ENCODE measurements around the gene TFB2M. TPM values are rescaled to one million over a fixed set of nuclear protein-coding genes. Genes with fewer than 3 reads are reported as not detected.

TFB2M gene
- total RNA-seq, 1 donor from 2014 or later, result 6.5 TPM

- DNase-seq, result no peak
- no peak overlapping the region for H3K27ac Mint-ChIP-seq (ENCODE audit: unreplicated experiment)
- peaks cover 12% of the 10 kb centered on the region for H3K27me3 Mint-ChIP-seq (ENCODE audit: unreplicated experiment)
- TF ChIP-seq CTCF (IDR thresholded peaks at IDR 0.05; ENCODE audit: partially characterized antibody, unreplicated experiment), result no peak
- no peak overlapping the region for H3K4me3 Mint-ChIP-seq (ENCODE audit: unreplicated experiment)
- H3K36me3 Mint-ChIP-seq (ENCODE audit: unreplicated experiment), result peaks cover 6% of the 10 kb centered on the region
- peaks cover 16% of the 10 kb centered on the region for H3K9me3 Mint-ChIP-seq (ENCODE audit: unreplicated experiment)
- H3K4me1 Mint-ChIP-seq (ENCODE audit: low read depth, unreplicated experiment), result no peaks in the 10 kb centered on the region
Observed at GRCh38 chr1:246517391-246517790, 48.7 kb downstream of the TFB2M start.

GRCh38 chr1:246516126-246516525 lies 49.9 kb downstream of the TFB2M start:
- Mint-ChIP-seq H3K36me3 (ENCODE audit: unreplicated experiment) (peaks cover 6% of the 10 kb centered on the region), H3K27ac (ENCODE audit: unreplicated experiment) (no peak overlapping the region), H3K9me3 (ENCODE audit: unreplicated experiment) (peaks cover 13% of the 10 kb centered on the region), H3K27me3 (ENCODE audit: unreplicated experiment) (peaks cover 12% of the 10 kb centered on the region), H3K4me3 (ENCODE audit: unreplicated experiment) (no peak overlapping the region), H3K4me1 (ENCODE audit: low read depth, unreplicated experiment) (no peaks in the 10 kb centered on the region)
- no peak for TF ChIP-seq CTCF (IDR thresholded peaks at IDR 0.05; ENCODE audit: partially characterized antibody, unreplicated experiment)
- no peak for DNase-seq

- Mint-ChIP-seq H3K36me3 (ENCODE audit: unreplicated experiment) (peaks cover 6% of the 10 kb centered on the region), H3K27me3 (ENCODE audit: unreplicated experiment) (peaks cover 12% of the 10 kb centered on the region), H3K4me3 (ENCODE audit: unreplicated experiment) (no peak overlapping the region), H3K4me1 (ENCODE audit: low read depth, unreplicated experiment) (no peaks in the 10 kb centered on the region), H3K9me3 (ENCODE audit: unreplicated experiment) (peaks cover 13% of the 10 kb centered on the region), H3K27ac (ENCODE audit: unreplicated experiment) (no peak overlapping the region)
- DNase-seq, result no peak
- TF ChIP-seq CTCF (IDR thresholded peaks at IDR 0.05; ENCODE audit: partially characterized antibody, unreplicated experiment), result no peak
Observed at GRCh38 chr1:246515390-246516005, 50.6 kb downstream of the TFB2M start.

GRCh38 chr1:246513619-246514343 lies 52.3 kb downstream of the TFB2M start:
- TF ChIP-seq CTCF (IDR thresholded peaks at IDR 0.05; ENCODE audit: partially characterized antibody, unreplicated experiment), result no peak
- Mint-ChIP-seq H3K27ac (ENCODE audit: unreplicated experiment) (no peak overlapping the region), H3K4me1 (ENCODE audit: low read depth, unreplicated experiment) (no peaks in the 10 kb centered on the region), H3K27me3 (ENCODE audit: unreplicated experiment) (peaks cover 12% of the 10 kb centered on the region), H3K36me3 (ENCODE audit: unreplicated experiment) (peaks cover 6% of the 10 kb centered on the region), H3K4me3 (ENCODE audit: unreplicated experiment) (no peak overlapping the region), H3K9me3 (ENCODE audit: unreplicated experiment) (peaks cover 13% of the 10 kb centered on the region)
- DNase-seq, result no peak

- peaks cover 11% of the 10 kb centered on the region for H3K9me3 Mint-ChIP-seq (ENCODE audit: unreplicated experiment)
- H3K36me3 Mint-ChIP-seq (ENCODE audit: unreplicated experiment), result peaks cover 6% of the 10 kb centered on the region
- H3K27ac Mint-ChIP-seq (ENCODE audit: unreplicated experiment), result no peak overlapping the region
- peaks cover 10% of the 10 kb centered on the region for H3K27me3 Mint-ChIP-seq (ENCODE audit: unreplicated experiment)
- H3K4me3 Mint-ChIP-seq (ENCODE audit: unreplicated experiment), result no peak overlapping the region
- no peak for TF ChIP-seq CTCF (IDR thresholded peaks at IDR 0.05; ENCODE audit: partially characterized antibody, unreplicated experiment)
- no peak for DNase-seq
- no peaks in the 10 kb centered on the region for H3K4me1 Mint-ChIP-seq (ENCODE audit: low read depth, unreplicated experiment)
Observed at GRCh38 chr1:246513041-246513440, 53.0 kb downstream of the TFB2M start.
